ENCODE data around the gene EXOSC5.

GRCh38 chr19:41399525-41399924, 2.4 kb upstream of the EXOSC5 start:
- TF ChIP-seq CTCF (IDR thresholded peaks at IDR 0.05) (no peak), POLR2A (IDR thresholded peaks at IDR 0.05) (no peak)
